HG02981 (cell line): Measurements from ENCODE around the gene RASGRP1.

Experiments
- ATAC-seq: cut with Tn5 transposase; IDR thresholded peaks from one replicate; pipeline ENCODE4 v1.9.1; 2021; ENCODE audit warnings: mild to moderate bottlenecking, moderate library complexity; ENCODE audit not compliant: unreplicated experiment

RASGRP1 gene

GRCh38 chr15:38576261-38576660 is 11.6 kb upstream of the RASGRP1 start:
- ATAC-seq, result no peak

- ATAC-seq, result no peak
Observed at GRCh38 chr15:38565287-38565670, 665 bp upstream of the RASGRP1 start.

- ATAC-seq, result peak; percentile 56
Observed at GRCh38 chr15:38563723-38564519, 693 bp downstream of the RASGRP1 start.

- no peak for ATAC-seq
Observed at GRCh38 chr15:38562278-38562677, 2.3 kb downstream of the RASGRP1 start.

GRCh38 chr15:38560456-38560926 is 4.1 kb downstream of the RASGRP1 start:
- no peak for ATAC-seq

- no peak for ATAC-seq
Observed at GRCh38 chr15:38559636-38560307, 4.8 kb downstream of the RASGRP1 start.

- ATAC-seq, result no peak
Observed at GRCh38 chr15:38559131-38559530, 5.5 kb downstream of the RASGRP1 start.

- ATAC-seq, result no peak
Observed at GRCh38 chr15:38558372-38559059, 6.1 kb downstream of the RASGRP1 start.

GRCh38 chr15:38557921-38558320 is 6.7 kb downstream of the RASGRP1 start:
- ATAC-seq, result no peak

GRCh38 chr15:38555686-38556334 is 8.8 kb downstream of the RASGRP1 start:
- no peak for ATAC-seq

- peak; percentile 46 for ATAC-seq
Observed at GRCh38 chr15:38554354-38554753, 10.3 kb downstream of the RASGRP1 start.

GRCh38 chr15:38553071-38553470 is 11.5 kb downstream of the RASGRP1 start:
- no peak for ATAC-seq

GRCh38 chr15:38551720-38552648 is 12.6 kb downstream of the RASGRP1 start:
- ATAC-seq, result no peak

GRCh38 chr15:38549222-38549621 is 15.4 kb downstream of the RASGRP1 start:
- ATAC-seq, result no peak

GRCh38 chr15:38547255-38547997 is 17.2 kb downstream of the RASGRP1 start:
- ATAC-seq, result no peak

- ATAC-seq, result no peak
Observed at GRCh38 chr15:38545179-38545578, 19.4 kb downstream of the RASGRP1 start.

- no peak for ATAC-seq
Observed at GRCh38 chr15:38541026-38541425, 23.6 kb downstream of the RASGRP1 start.

GRCh38 chr15:38540510-38540909 is 24.1 kb downstream of the RASGRP1 start:
- ATAC-seq, result no peak

GRCh38 chr15:38539008-38539343 is 25.6 kb downstream of the RASGRP1 start:
- ATAC-seq, result no peak
